Mesothelial cell of epicardium (in vitro differentiated cells): Measurements from ENCODE around the gene CHPF2. TPM values are rescaled to one million over a fixed set of nuclear protein-coding genes. Genes with fewer than 3 reads are reported as not detected.
A peak's percentile ranks its signal among the peaks of the same experiment; 100 is the strongest.

Source experiments
- DNase-seq, 2 experiments: peaks; one replicate each; pipeline ENCODE4 v3.0.0; 2021; ENCODE audit warnings: low spot score in 2 of 2; ENCODE audit not compliant: unreplicated experiment in 2 of 2
- H3K27ac Mint-ChIP-seq: 2 replicates; pipeline ENCODE4 v1.8.0; 2021; ENCODE audit warnings: mixed read lengths
- H3K27me3 Mint-ChIP-seq: 2 replicates; pipeline ENCODE4 v1.8.0; 2021; ENCODE audit warnings: low read depth, mixed read lengths
- H3K36me3 Mint-ChIP-seq: 2 replicates; pipeline ENCODE4 v1.8.0; 2021; ENCODE audit warnings: mixed read lengths
- H3K4me1 Mint-ChIP-seq: 2 replicates; pipeline ENCODE4 v1.8.0; 2021; ENCODE audit warnings: mixed read lengths
- H3K4me3 Mint-ChIP-seq: 2 replicates; pipeline ENCODE4 v1.8.0; 2021; ENCODE audit warnings: mild to moderate bottlenecking, moderate library complexity, mixed read lengths
- H3K9me3 Mint-ChIP-seq: 2 replicates; pipeline ENCODE4 v1.8.0; 2021; ENCODE audit warnings: mixed read lengths
- total RNA-seq: library from RNA; stranded (reverse); gene quantifications from 3 replicates; pipeline ENCODE4 v1.2.1, GENCODE V29; 2021
- TF ChIP-seq, protein P1 (sequence below): fragments of 200-600 bp; sonication (generic); IDR thresholded peaks from one replicate; pipeline ENCODE4 v1.5.0; 2021; ENCODE audit warnings: antibody characterized with exemption; ENCODE audit not compliant: unreplicated experiment

The CHPF2 gene
- total RNA-seq, 1 donor from 2014 or later = 56.2 TPM

- Mint-ChIP-seq H3K9me3 (no peaks in the 10 kb centered on the region), H3K27ac (peak overlapping the region; percentile 50), H3K27me3 (no peaks in the 10 kb centered on the region), H3K36me3 (peaks cover 10% of the 10 kb centered on the region), H3K4me3 (no peak overlapping the region), H3K4me1 (peaks cover 11% of the 10 kb centered on the region)
- TF ChIP-seq, protein P1, sequence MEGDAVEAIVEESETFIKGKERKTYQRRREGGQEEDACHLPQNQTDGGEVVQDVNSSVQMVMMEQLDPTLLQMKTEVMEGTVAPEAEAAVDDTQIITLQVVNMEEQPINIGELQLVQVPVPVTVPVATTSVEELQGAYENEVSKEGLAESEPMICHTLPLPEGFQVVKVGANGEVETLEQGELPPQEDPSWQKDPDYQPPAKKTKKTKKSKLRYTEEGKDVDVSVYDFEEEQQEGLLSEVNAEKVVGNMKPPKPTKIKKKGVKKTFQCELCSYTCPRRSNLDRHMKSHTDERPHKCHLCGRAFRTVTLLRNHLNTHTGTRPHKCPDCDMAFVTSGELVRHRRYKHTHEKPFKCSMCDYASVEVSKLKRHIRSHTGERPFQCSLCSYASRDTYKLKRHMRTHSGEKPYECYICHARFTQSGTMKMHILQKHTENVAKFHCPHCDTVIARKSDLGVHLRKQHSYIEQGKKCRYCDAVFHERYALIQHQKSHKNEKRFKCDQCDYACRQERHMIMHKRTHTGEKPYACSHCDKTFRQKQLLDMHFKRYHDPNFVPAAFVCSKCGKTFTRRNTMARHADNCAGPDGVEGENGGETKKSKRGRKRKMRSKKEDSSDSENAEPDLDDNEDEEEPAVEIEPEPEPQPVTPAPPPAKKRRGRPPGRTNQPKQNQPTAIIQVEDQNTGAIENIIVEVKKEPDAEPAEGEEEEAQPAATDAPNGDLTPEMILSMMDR = no peak
- DNase-seq = no peak
Observed at GRCh38 chr7:151240536-151240935, 8.3 kb downstream of the CHPF2 start.

DNA sequence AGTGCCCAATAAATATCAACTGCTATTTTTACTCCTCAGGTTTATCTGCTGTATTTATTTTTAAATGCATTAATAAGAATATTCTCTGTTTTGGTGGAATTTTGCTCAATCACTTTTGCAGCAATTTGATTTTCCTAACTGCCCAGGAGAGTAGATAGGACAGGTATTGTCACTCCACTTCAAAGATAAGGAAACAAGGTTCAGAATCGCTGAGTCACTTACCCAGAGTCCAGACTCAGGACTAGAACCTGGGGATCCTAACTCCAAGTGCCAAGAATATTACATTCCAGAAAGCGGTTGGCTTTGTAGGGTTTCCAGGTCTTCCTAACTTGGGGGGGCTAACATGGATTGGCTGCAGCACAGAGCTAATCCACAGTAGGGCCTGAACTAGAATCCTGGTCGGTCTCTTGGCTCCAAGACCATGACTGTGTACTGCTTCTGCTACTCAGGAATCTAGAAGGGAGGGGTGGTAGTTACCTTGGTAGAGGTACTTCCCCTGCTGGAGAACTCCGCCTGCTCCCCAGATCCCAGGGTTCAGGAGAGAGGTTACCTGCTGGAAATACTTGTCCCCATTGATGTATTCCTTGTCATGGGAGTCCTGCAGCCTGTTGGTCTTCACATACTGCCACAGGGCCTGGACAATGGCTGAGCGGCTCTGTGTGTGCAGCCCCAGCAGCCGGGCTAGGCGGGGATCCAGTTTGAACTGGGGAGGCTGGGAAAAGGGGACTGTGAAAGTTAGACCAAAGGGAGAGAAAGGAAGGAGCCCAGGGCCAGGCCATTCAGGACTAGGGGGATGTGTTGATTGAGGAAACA, 8.9 kb downstream of the CHPF2 start:
- no peaks in the 10 kb centered on the region for H3K27me3 Mint-ChIP-seq
- H3K36me3 Mint-ChIP-seq = peaks cover 10% of the 10 kb centered on the region
- peaks cover 16% of the 10 kb centered on the region for H3K4me1 Mint-ChIP-seq
- H3K27ac Mint-ChIP-seq = peak overlapping the region; percentile 16
- H3K9me3 Mint-ChIP-seq = no peaks in the 10 kb centered on the region
- no peak overlapping the region for H3K4me3 Mint-ChIP-seq
- TF ChIP-seq, protein P1 = no peak
- DNase-seq = no peak

DNA sequence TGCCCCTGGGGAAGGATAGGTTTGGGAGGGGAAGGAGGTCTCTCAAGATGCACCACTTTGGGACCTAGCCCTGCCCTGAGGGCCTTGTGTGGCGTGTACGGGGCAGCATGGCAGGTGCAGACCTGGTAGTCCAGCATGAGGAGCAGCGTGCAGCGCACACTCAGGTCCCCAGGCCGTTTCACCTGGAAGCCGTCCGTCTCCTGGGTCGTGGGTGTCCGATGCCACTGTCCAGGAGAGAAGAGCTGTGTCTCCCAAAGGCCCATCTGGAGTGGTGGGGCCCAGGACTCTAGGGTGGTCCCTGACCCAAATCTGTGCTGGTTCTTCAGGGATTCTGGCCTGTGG, 9.4 kb downstream of the CHPF2 start:
- no peaks in the 10 kb centered on the region for H3K27me3 Mint-ChIP-seq
- no peaks in the 10 kb centered on the region for H3K9me3 Mint-ChIP-seq
- TF ChIP-seq, protein P1 = no peak
- no peak overlapping the region for H3K27ac Mint-ChIP-seq
- no peak overlapping the region for H3K4me3 Mint-ChIP-seq
- DNase-seq = no peak
- H3K36me3 Mint-ChIP-seq = peaks cover 10% of the 10 kb centered on the region
- peaks cover 21% of the 10 kb centered on the region for H3K4me1 Mint-ChIP-seq

DNA sequence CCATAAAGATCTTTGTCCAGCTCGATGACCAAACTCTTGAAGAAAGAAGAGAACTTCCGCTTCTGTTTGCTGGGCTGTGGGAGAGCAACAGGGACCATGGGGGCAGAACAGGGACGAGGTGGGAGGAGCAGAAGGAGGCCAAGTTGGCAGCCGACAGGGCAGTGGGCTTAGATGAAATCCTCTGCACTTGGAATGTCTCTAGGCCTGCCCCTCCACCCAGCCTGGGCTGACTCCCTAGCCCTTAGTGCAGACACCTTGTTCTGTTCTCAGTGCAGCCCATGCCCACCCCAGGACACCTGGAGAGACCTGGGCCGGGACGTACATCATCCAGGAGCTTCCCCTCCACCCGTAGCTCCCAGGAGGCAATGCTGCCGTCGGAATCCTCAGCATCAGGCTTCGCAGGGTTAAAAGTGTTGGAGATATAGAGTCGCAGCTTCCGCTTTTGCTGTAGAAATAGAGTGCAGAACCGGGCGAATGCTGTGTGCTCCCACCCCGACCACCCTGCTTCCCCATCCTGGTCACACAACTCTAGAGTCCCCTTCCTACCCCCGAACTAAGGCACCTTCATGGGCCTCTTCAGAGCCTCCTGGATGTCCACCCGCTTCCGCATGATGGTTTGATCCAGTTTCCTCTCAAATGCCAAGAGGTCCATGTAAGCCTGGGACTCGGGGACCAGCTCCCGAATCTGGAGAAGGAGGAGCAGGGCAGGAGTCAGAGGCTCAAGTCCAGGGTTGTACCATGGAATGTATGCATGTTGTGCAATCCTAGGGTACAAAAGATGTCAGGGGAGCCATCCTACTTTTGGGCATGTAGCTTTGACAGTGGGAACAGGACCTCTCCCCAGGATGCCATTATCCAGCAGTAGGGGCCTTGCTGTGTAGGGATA, 10.1 kb downstream of the CHPF2 start:
- TF ChIP-seq, protein P1 = no peak
- DNase-seq = no peak
- Mint-ChIP-seq H3K9me3 (no peaks in the 10 kb centered on the region), H3K4me3 (no peak overlapping the region), H3K4me1 (peaks cover 27% of the 10 kb centered on the region), H3K27ac (no peak overlapping the region), H3K36me3 (peaks cover 9% of the 10 kb centered on the region), H3K27me3 (no peaks in the 10 kb centered on the region)

DNA sequence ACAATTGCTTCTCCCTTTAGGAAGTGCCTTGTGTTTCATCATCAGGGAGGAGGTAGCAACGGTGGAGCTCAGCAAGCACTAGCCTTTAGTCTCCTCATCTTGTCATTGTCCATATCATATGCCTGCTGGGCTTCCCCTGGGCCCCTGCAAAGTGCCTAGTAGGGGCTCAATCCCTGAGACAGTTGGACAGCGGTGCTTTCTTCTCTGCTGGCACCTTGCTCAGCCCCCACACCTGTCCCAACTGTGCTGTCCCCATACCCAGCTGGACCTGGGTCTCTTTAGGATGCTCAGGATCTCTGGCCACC, 10.7 kb downstream of the CHPF2 start:
- Mint-ChIP-seq H3K27me3 (no peaks in the 10 kb centered on the region), H3K4me3 (no peak overlapping the region), H3K27ac (no peak overlapping the region), H3K9me3 (no peaks in the 10 kb centered on the region), H3K36me3 (peaks cover 9% of the 10 kb centered on the region), H3K4me1 (peaks cover 32% of the 10 kb centered on the region)
- TF ChIP-seq, protein P1 = no peak
- no peak for DNase-seq
